K562 (cell line): ENCODE data around the gene ECE2.
A peak's percentile ranks its signal among the peaks of the same experiment; 100 is the strongest.

ENCODE experiments used
- ATF3 ChIP-seq, 2 experiments: fragments of 450-650 bp in 1 of 2; sonication (generic) in 1 of 2; formaldehyde crosslinking in 1 of 2; IDR thresholded peaks in 1 of 2; conservative IDR thresholded peaks in 1 of 2; 2 replicates each; pipeline versions ENCODE4 v1.6.1 to v1.8.1; 2016 to 2023; ENCODE audit warnings: mild to moderate bottlenecking in 2 of 2, moderate library complexity in 2 of 2, inconsistent platforms in 1 of 2, missing genetic modification reagents in 1 of 2
- BRF1 ChIP-seq: IDR thresholded peaks from 3 replicates; pipeline ENCODE4 v1.6.1; 2011; ENCODE audit warnings: borderline replicate concordance, mild to moderate bottlenecking; ENCODE audit not compliant: insufficient read length; ENCODE audit errors: extremely low read depth
- CHCHD3 ChIP-seq: fragments of 250-450 bp; sonication (Bioruptor Pico); IDR thresholded peaks from 2 replicates; pipeline ENCODE4 v2.1.2; 2022; ENCODE audit warnings: mild to moderate bottlenecking
- ETV6 ChIP-seq, 3 experiments: fragments of 150-350 bp in 1 of 3; sonication (generic) in 1 of 3; formaldehyde crosslinking in 1 of 3; IDR thresholded peaks; 2 replicates each; pipeline versions ENCODE4 v1.6.1 to v1.8.0; 2014 to 2022; ENCODE audit warnings: borderline replicate concordance in 2 of 3, low read depth in 2 of 3, antibody characterized with exemption in 1 of 3, low read length in 1 of 3, mild to moderate bottlenecking in 1 of 3, missing genetic modification reagents in 1 of 3
- FOXA1 ChIP-seq: fragments of 450-650 bp; IDR thresholded peaks from 2 replicates; pipeline ENCODE4 v1.6.1; 2016; ENCODE audit warnings: mild to moderate bottlenecking, borderline replicate concordance
- JUND ChIP-seq, 2 experiments: IDR thresholded peaks; 2 replicates in 1 of 2; 3 replicates in 1 of 2; pipeline ENCODE4 v1.6.1; 2011; ENCODE audit warnings: borderline replicate concordance in 2 of 2, low read depth in 2 of 2, low read length in 2 of 2, improper control_type of control experiment in 1 of 2, missing biosample characterization in 1 of 2, missing genetic modification characterization in 1 of 2, missing genetic modification reagents in 1 of 2
- MCM3 ChIP-seq: fragments of 450-650 bp; IDR thresholded peaks from 2 replicates; pipeline ENCODE4 v1.6.1; 2016
- MXI1 ChIP-seq: IDR thresholded peaks from 2 replicates; pipeline ENCODE4 v1.6.1; 2011; ENCODE audit warnings: low read depth, mild to moderate bottlenecking, improper control_type of control experiment, low read length
- RFX7 ChIP-seq: fragments of 250-450 bp; sonication (Bioruptor Pico); IDR thresholded peaks from 2 replicates; pipeline ENCODE4 v1.5.1; 2021; ENCODE audit warnings: mild to moderate bottlenecking
- TRIM28 ChIP-seq: fragments of 450-650 bp; IDR thresholded peaks from 2 replicates; pipeline ENCODE4 v1.6.1; 2017
- USF2 ChIP-seq: sonication (generic); formaldehyde crosslinking; IDR thresholded peaks from 2 replicates; pipeline ENCODE4 v1.5.0; 2020; ENCODE audit warnings: missing genetic modification reagents
- ZBTB7A ChIP-seq: IDR thresholded peaks from 2 replicates; pipeline ENCODE4 v1.6.1; 2011; ENCODE audit warnings: low read depth, mild to moderate bottlenecking, low read length, moderate library complexity, borderline replicate concordance; ENCODE audit not compliant: control insufficient read depth
- ZKSCAN3 ChIP-seq: fragments of 250-450 bp; sonication (Bioruptor Pico); IDR thresholded peaks from 2 replicates; pipeline ENCODE4 v1.4.0; 2020
- TF ChIP-seq, protein P1 (sequence below), 3 experiments: IDR thresholded peaks in 2 of 3; conservative IDR thresholded peaks in 1 of 3; 2 replicates each; pipeline ENCODE4 v1.5.1; 2011 to 2012; ENCODE audit warnings: low read length in 3 of 3, mild to moderate bottlenecking in 3 of 3, control low read depth in 2 of 3, improper control_type of control experiment in 1 of 3, inconsistent platforms in 1 of 3, low read depth in 1 of 3, mixed read lengths in 1 of 3, moderate library complexity in 1 of 3; ENCODE audit not compliant: insufficient read depth in 2 of 3

DNA sequence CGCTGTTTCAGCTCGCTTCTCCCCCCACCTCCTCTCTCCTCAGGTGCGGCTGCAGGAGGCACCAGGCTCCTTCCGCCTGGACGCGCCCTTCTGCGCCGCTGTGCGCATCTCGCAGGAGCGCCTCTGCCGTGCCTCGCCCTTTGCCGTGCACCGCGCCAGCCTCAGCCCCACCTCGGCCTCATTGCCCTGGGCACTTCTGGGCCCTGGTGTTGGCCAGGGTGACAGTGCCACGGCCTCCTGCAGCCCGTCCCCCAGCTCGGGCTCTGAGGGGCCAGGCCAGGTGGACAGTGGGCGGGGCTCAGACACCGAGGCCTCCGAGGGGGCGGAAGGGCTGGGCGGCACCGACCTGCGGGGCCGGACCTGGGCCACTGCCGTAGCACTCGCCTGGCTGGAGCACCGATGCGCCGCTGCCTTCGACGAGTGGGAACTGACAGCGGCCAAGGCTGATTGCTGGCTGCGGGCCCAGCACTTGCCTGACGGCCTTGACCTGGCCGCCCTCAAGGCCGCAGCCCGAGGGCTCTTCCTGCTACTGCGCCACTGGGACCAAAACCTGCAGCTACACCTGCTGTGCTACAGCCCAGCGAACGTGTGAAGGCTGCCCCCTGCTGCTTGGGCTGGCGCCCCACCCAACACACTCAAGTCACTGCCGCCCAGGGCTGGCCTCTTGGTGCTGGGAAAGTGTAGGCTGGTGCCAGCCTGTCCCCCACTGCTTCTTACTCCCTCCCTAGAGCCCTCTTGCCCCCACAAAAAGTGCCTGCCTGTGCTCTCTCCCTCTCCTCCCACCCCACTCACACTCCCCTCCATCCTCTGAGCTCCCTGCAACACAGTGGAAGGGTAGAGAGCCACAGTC is 34.1 kb upstream of the ECE2 start:
- TF ChIP-seq MXI1 (no peak), TRIM28 (no peak), CHCHD3 (CRISPR knock-in tag) (no peak), BRF1 (no peak), ATF3 (IDR thresholded peaks at IDR 0.05) (no peak), ATF3 (CRISPR knock-in tag; conservative IDR thresholded peaks at IDR 0.05) (no peak), MCM3 (no peak), JUND (IDR thresholded peaks at IDR 0.05; ENCODE audit: borderline replicate concordance, low read depth, low read length) (0 out of 2 replicates have a peak, but pooled peaks have one; percentile 44), JUND (tag; IDR thresholded peaks at IDR 0.05; ENCODE audit: borderline replicate concordance, low read depth, low read length) (no peak; the same call in 2 of the 3 replicates), ZKSCAN3 (CRISPR knock-in tag) (no peak), USF2 (CRISPR knock-in tag) (no peak), RFX7 (CRISPR knock-in tag) (no peak), FOXA1 (no peak), ZBTB7A (no peak), ETV6 (IDR thresholded peaks at IDR 0.05; ENCODE audit: borderline replicate concordance in 1 of 2, low read depth in 2 of 2, low read length in 1 of 2) (no peak), ETV6 (CRISPR knock-in tag; IDR thresholded peaks at IDR 0.05; ENCODE audit: borderline replicate concordance) (no peak)
- TF ChIP-seq, protein P1, sequence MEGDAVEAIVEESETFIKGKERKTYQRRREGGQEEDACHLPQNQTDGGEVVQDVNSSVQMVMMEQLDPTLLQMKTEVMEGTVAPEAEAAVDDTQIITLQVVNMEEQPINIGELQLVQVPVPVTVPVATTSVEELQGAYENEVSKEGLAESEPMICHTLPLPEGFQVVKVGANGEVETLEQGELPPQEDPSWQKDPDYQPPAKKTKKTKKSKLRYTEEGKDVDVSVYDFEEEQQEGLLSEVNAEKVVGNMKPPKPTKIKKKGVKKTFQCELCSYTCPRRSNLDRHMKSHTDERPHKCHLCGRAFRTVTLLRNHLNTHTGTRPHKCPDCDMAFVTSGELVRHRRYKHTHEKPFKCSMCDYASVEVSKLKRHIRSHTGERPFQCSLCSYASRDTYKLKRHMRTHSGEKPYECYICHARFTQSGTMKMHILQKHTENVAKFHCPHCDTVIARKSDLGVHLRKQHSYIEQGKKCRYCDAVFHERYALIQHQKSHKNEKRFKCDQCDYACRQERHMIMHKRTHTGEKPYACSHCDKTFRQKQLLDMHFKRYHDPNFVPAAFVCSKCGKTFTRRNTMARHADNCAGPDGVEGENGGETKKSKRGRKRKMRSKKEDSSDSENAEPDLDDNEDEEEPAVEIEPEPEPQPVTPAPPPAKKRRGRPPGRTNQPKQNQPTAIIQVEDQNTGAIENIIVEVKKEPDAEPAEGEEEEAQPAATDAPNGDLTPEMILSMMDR (IDR thresholded peaks at IDR 0.05 in 2 of 3, conservative IDR thresholded peaks at IDR 0.05 in 1 of 3; ENCODE audit: insufficient read depth in 2 of 3, low read depth in 1 of 3, low read length in 3 of 3) = peak; percentile 79 to 93 (median 84)
